ENCODE data around the gene CCDC15.

DNA sequence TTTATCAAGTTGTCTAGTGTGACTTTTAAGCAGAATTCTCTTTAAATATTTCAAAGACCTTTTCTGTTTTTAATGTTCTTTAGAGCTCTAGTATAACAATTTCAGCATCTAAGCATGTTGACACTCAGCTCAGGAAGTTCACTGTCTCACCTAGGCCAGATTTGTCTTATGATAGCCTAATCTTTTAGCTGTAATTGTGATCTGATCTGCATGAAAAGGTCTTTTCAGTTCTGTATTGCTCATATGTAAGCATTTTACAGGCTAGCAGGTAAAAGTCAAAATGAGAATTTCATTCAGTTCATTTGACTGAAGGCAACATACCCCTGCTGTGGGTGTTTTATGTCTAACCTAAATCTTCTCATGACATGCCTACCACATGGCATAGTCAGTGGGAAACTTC, 62.4 kb downstream of the CCDC15 start:
- TF ChIP-seq POLR2A (IDR thresholded peaks at IDR 0.05) (no peak), POLR2AphosphoS5 (IDR thresholded peaks at IDR 0.05) (no peak), EP300 (IDR thresholded peaks at IDR 0.05) (no peak)
- TF ChIP-seq, protein P1, sequence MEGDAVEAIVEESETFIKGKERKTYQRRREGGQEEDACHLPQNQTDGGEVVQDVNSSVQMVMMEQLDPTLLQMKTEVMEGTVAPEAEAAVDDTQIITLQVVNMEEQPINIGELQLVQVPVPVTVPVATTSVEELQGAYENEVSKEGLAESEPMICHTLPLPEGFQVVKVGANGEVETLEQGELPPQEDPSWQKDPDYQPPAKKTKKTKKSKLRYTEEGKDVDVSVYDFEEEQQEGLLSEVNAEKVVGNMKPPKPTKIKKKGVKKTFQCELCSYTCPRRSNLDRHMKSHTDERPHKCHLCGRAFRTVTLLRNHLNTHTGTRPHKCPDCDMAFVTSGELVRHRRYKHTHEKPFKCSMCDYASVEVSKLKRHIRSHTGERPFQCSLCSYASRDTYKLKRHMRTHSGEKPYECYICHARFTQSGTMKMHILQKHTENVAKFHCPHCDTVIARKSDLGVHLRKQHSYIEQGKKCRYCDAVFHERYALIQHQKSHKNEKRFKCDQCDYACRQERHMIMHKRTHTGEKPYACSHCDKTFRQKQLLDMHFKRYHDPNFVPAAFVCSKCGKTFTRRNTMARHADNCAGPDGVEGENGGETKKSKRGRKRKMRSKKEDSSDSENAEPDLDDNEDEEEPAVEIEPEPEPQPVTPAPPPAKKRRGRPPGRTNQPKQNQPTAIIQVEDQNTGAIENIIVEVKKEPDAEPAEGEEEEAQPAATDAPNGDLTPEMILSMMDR (IDR thresholded peaks at IDR 0.05): no peak
